Smooth muscle cell (in vitro differentiated cells): ENCODE data around the gene C1orf35. TPM values are rescaled to one million over a fixed set of nuclear protein-coding genes. Genes with fewer than 3 reads are reported as not detected.

Experiments used
- DNase-seq: peaks from one replicate; lab custom pipeline; 2025; ENCODE audit not compliant: unreplicated experiment; lab: John Stamatoyannopoulos, UW
- H2AFZ ChIP-seq: fragments of 200-600 bp; sonication (generic); 2 replicates; pipeline ENCODE4 v1.6.0; 2016; ENCODE audit warnings: antibody characterized with exemption, low read depth, mild to moderate bottlenecking
- H3F3A ChIP-seq: fragments of 200-600 bp; sonication (generic); 2 replicates; pipeline ENCODE4 v1.6.0; 2017; ENCODE audit warnings: antibody characterized with exemption, low read depth
- H3K27ac ChIP-seq: fragments of 200-600 bp; sonication (generic); 2 replicates; pipeline ENCODE4 v1.5.1; 2016; ENCODE audit warnings: low read depth, mild to moderate bottlenecking
- H3K27me3 ChIP-seq: fragments of 200-600 bp; sonication (generic); 2 replicates; pipeline ENCODE4 v1.6.1; 2016; ENCODE audit warnings: low read depth, mild to moderate bottlenecking
- H3K36me3 ChIP-seq: fragments of 200-600 bp; sonication (generic); 2 replicates; pipeline ENCODE4 v1.5.1; 2016; ENCODE audit warnings: low read depth
- H3K4me1 ChIP-seq: fragments of 200-600 bp; sonication (generic); 2 replicates; pipeline ENCODE4 v1.5.1; 2016; ENCODE audit warnings: low read depth
- H3K4me2 ChIP-seq: fragments of 200-600 bp; sonication (generic); 2 replicates; pipeline ENCODE4 v1.6.0; 2016; ENCODE audit warnings: mild to moderate bottlenecking
- H3K4me3 ChIP-seq: fragments of 200-600 bp; sonication (generic); 2 replicates; pipeline ENCODE4 v1.5.1; 2016; ENCODE audit warnings: mild to moderate bottlenecking
- H3K79me2 ChIP-seq: fragments of 200-600 bp; sonication (generic); 2 replicates; pipeline ENCODE4 v1.6.0; 2016; ENCODE audit warnings: low read depth, mild to moderate bottlenecking
- H3K9ac ChIP-seq: fragments of 200-600 bp; sonication (generic); 2 replicates; pipeline ENCODE4 v1.6.0; 2016; ENCODE audit warnings: low read depth
- H3K9me3 ChIP-seq: fragments of 200-600 bp; sonication (generic); replicated peaks from 2 replicates; pipeline ENCODE4 v1.5.1; 2016; ENCODE audit warnings: low read depth
- H4K20me1 ChIP-seq: fragments of 200-600 bp; sonication (generic); 2 replicates; pipeline ENCODE4 v1.6.0; 2016; ENCODE audit warnings: low read depth
- CTCF ChIP-seq: fragments of 200-600 bp; sonication (generic); IDR thresholded peaks from 2 replicates; pipeline ENCODE4 v1.5.1; 2017; ENCODE audit warnings: borderline replicate concordance, mild to moderate bottlenecking, antibody characterized with exemption; ENCODE audit not compliant: insufficient read depth, poor library complexity, severe bottlenecking
- WGBS: methylation state at CpG from one replicate; pipeline ENCODE4 v1.1.7; 2016; ENCODE audit warnings: low lambda C conversion rate; 5-methylcytosine and 5-hydroxymethylcytosine counted together
- polyA plus RNA-seq: library from polyadenylated mRNA; unstranded; fragments of >200 nt; fragmentation: Nextera tagmentation; extraction: Ambion mirVana; gene quantifications from 2 replicates; pipeline ENCODE4 v1.2.1, GENCODE V29; 2016
- total RNA-seq: library from RNA; depleted of rRNA; stranded (reverse); fragments of >200 nt; gene quantifications from 2 replicates; pipeline ENCODE4 v1.2.3, GENCODE V29; 2014

The C1orf35 gene
- total and polyA plus RNA-seq, 2 experiments from 2014 or later, result 7.6 to 18.7 TPM

GRCh38 chr1:228062085-228062791 lies 40.9 kb downstream of the C1orf35 start:
- TF ChIP-seq CTCF, result no peak
- H3K9ac ChIP-seq, result no peak overlapping the region
- H3K4me2 ChIP-seq, result no peak overlapping the region
- no peaks in the 10 kb centered on the region for H3K79me2 ChIP-seq
- H3K9me3 ChIP-seq, result no peaks in the 10 kb centered on the region
- DNase-seq, result no peak
- H3K27ac ChIP-seq, result no peak overlapping the region
- H3K4me3 ChIP-seq, result no peak overlapping the region
- no peaks in the 10 kb centered on the region for H3K36me3 ChIP-seq
- no peaks in the 10 kb centered on the region for H4K20me1 ChIP-seq
- H3K27me3 ChIP-seq, result peaks cover 47% of the 10 kb centered on the region
- H2AFZ ChIP-seq, result no peak overlapping the region
- WGBS, result 91% methylated on average over 9 of the region's 9 CpGs
- no peaks in the 10 kb centered on the region for H3F3A ChIP-seq
- peaks cover 7% of the 10 kb centered on the region for H3K4me1 ChIP-seq

GRCh38 chr1:228061411-228062084 lies 41.6 kb downstream of the C1orf35 start:
- Histone ChIP-seq H3K79me2 (no peaks in the 10 kb centered on the region), H3K9me3 (no peaks in the 10 kb centered on the region), H3K27ac (no peak overlapping the region), H4K20me1 (no peaks in the 10 kb centered on the region), H3K4me1 (peaks cover 7% of the 10 kb centered on the region), H3K9ac (no peak overlapping the region), H3F3A (no peaks in the 10 kb centered on the region), H2AFZ (no peak overlapping the region), H3K36me3 (no peaks in the 10 kb centered on the region), H3K27me3 (peaks cover 48% of the 10 kb centered on the region), H3K4me3 (no peak overlapping the region), H3K4me2 (no peak overlapping the region)
- 93% methylated on average over 10 of the region's 10 CpGs for WGBS
- no peak for DNase-seq
- no peak for TF ChIP-seq CTCF

- Histone ChIP-seq H3K4me3 (peak overlapping the region; percentile 47), H3K79me2 (no peaks in the 10 kb centered on the region), H3F3A (no peaks in the 10 kb centered on the region), H3K27me3 (peaks cover 54% of the 10 kb centered on the region), H3K27ac (no peak overlapping the region), H3K4me1 (peaks cover 7% of the 10 kb centered on the region), H3K4me2 (peak overlapping the region; percentile 89), H3K36me3 (no peaks in the 10 kb centered on the region), H2AFZ (peak overlapping the region; percentile 91), H3K9ac (no peak overlapping the region), H3K9me3 (no peaks in the 10 kb centered on the region), H4K20me1 (no peaks in the 10 kb centered on the region)
- TF ChIP-seq CTCF, result no peak
- DNase-seq, result no peak
- WGBS, result 14% methylated on average over 31 of the region's 34 CpGs
These were observed 42.5 kb downstream of the C1orf35 start for GRCh38 chr1:228060458-228061190.
